ENCODE results near the gene CKS1B.

The CKS1B gene

DNA sequence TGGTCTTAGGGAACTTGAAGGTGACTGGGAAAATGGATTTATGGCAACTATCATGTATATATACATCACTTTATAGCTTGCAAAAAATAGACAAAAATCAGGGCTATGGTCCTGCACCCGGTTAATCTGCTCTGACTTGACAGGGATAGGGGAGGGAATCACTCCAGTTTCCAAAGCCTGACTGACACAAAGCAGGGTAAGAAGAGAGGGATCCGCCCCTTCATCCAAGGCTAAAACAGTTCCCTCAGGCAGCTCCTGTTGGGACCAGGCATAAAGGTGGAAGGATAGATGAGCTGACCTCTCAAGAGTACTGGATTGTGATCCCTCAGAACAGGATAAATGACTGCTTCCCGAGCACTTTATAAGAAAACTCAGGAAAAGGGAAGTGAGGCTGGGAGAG, 19.9 kb upstream of the CKS1B start:
- H3K27ac ChIP-seq (ENCODE audit: low read depth, low read length, poor library complexity, severe bottlenecking): peak overlapping the region; percentile 89
- TF ChIP-seq EZH2 (IDR thresholded peaks at IDR 0.05; ENCODE audit: borderline replicate concordance, low read length): no peak
- TF ChIP-seq, protein P1, sequence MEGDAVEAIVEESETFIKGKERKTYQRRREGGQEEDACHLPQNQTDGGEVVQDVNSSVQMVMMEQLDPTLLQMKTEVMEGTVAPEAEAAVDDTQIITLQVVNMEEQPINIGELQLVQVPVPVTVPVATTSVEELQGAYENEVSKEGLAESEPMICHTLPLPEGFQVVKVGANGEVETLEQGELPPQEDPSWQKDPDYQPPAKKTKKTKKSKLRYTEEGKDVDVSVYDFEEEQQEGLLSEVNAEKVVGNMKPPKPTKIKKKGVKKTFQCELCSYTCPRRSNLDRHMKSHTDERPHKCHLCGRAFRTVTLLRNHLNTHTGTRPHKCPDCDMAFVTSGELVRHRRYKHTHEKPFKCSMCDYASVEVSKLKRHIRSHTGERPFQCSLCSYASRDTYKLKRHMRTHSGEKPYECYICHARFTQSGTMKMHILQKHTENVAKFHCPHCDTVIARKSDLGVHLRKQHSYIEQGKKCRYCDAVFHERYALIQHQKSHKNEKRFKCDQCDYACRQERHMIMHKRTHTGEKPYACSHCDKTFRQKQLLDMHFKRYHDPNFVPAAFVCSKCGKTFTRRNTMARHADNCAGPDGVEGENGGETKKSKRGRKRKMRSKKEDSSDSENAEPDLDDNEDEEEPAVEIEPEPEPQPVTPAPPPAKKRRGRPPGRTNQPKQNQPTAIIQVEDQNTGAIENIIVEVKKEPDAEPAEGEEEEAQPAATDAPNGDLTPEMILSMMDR (IDR thresholded peaks at IDR 0.05; ENCODE audit: low read length): no peak
- H3K4me3 ChIP-seq (ENCODE audit: low read depth, low read length, poor library complexity, severe bottlenecking): peak overlapping the region; percentile 65
- H4K20me1 ChIP-seq (ENCODE audit: insufficient read depth, low read length): no peaks in the 10 kb centered on the region
- H3K9me2 ChIP-seq (ENCODE audit: low read depth, low read length): no peaks in the 10 kb centered on the region
- H2AFZ ChIP-seq (ENCODE audit: low read length): no peak overlapping the region
- peaks cover 21% of the 10 kb centered on the region for H3K36me3 ChIP-seq (ENCODE audit: insufficient read depth, low read length)
- peak overlapping the region; percentile 33; the same call in 1 of the 2 replicates for H3K9ac ChIP-seq (ENCODE audit: low read length)
- H3F3A ChIP-seq (ENCODE audit: insufficient read depth, low read length): no peaks in the 10 kb centered on the region
- H3K4me1 ChIP-seq (ENCODE audit: insufficient read depth, low read length, severe bottlenecking): peaks cover 64% of the 10 kb centered on the region
- no peaks in the 10 kb centered on the region for H3K79me2 ChIP-seq (ENCODE audit: insufficient read depth, low read length)
- peak overlapping the region; percentile 74 for H3K4me2 ChIP-seq (ENCODE audit: low read length)
- no peaks in the 10 kb centered on the region for H3K9me3 ChIP-seq (ENCODE audit: low read length)
- H3K27me3 ChIP-seq (ENCODE audit: insufficient read depth, low read length): no peaks in the 10 kb centered on the region

DNA sequence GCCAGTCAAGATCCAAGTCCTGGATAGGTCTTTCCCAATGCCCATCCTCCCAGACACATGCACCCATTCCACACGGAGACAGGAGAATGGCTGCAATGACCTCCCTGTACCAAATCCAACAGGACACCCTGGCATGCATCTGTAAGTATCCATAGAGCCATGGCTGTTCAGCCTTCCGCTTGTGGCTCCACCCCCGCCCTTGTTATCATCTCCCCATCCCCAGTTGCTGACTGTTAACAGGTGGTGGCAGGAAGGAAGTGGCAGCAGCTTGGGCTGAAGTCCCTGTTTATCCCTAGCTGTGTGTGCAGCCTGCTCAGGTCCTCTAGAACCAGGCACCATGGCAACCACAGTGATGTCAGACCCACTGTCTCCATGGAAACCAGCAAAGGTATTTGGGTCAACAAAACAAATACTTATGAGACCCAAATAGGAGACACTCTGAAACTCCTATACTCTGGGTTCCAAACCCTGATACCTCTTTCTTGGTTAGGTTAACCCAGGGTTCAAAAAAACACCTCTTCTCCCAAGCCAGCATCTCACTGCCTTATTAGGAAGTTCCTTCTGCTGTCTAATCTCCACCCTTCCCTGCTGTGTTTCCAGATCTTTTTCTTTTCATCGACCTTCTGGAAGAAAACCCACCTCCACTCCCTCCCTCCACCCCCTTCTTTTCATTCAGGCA, 19.3 kb upstream of the CKS1B start:
- Histone ChIP-seq H3K36me3 (ENCODE audit: insufficient read depth, low read length) (peaks cover 23% of the 10 kb centered on the region), H3K4me3 (ENCODE audit: low read depth, low read length, poor library complexity, severe bottlenecking) (peak overlapping the region; percentile 65), H3F3A (ENCODE audit: insufficient read depth, low read length) (no peaks in the 10 kb centered on the region), H3K27me3 (ENCODE audit: insufficient read depth, low read length) (no peaks in the 10 kb centered on the region), H3K79me2 (ENCODE audit: insufficient read depth, low read length) (no peaks in the 10 kb centered on the region), H3K4me1 (ENCODE audit: insufficient read depth, low read length, severe bottlenecking) (peaks cover 65% of the 10 kb centered on the region), H2AFZ (ENCODE audit: low read length) (no peak overlapping the region), H3K9me3 (ENCODE audit: low read length) (no peaks in the 10 kb centered on the region), H4K20me1 (ENCODE audit: insufficient read depth, low read length) (no peaks in the 10 kb centered on the region), H3K9ac (ENCODE audit: low read length) (peak overlapping the region; percentile 60), H3K27ac (ENCODE audit: low read depth, low read length, poor library complexity, severe bottlenecking) (peak overlapping the region; percentile 89), H3K9me2 (ENCODE audit: low read depth, low read length) (no peaks in the 10 kb centered on the region), H3K4me2 (ENCODE audit: low read length) (peak overlapping the region; percentile 74)
- TF ChIP-seq EZH2 (IDR thresholded peaks at IDR 0.05; ENCODE audit: borderline replicate concordance, low read length): no peak
- TF ChIP-seq, protein P1 (IDR thresholded peaks at IDR 0.05; ENCODE audit: low read length): no peak

DNA sequence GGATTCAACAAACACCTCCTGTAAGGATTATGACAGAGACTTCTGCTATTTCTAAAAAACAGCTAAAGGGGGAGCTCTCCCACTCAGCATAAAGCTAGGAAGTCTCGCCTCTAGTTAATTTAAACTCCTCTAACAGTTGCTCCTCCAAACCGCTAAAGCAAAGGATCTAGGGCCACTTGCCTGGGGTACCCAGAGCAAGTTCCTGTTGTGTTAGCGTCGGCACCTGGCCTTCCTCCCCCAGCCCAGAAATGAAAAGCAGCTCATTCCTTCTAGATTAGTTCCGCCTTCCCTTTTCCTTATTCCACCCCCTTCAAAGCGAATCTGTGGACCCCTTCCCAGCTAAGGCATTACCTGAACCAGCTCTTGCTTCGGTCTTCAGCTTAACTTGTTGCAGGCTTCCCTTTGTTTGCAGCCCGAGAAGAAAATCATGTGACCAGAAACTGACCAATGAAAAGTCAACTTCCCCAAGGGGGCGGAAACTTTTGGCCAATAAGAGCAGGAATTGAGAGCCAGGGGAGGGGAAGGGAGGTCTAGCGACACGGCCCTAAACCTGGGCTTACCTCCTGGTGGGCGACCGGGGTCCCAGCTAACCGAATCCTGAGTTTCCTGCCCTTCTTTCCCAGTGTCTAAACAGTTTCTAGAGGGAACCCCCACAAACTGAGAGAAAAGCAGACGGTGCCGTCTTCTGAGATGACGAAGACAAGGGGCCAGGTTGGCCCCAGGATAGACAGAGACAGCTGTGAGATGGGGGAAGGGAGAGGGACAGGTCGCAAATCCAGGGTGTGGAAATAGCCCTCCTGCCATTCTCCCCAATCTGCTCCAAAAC, 18.6 kb upstream of the CKS1B start, which contains the start of gene PBXIP1:
Gene PBXIP1 (minus strand): TSS at position 382 of the 826 bp plus-strand sequence. CDS start 2,378 bp downstream, outside the sequence.
- no peaks in the 10 kb centered on the region for H3K27me3 ChIP-seq (ENCODE audit: insufficient read depth, low read length)
- peaks cover 69% of the 10 kb centered on the region for H3K4me1 ChIP-seq (ENCODE audit: insufficient read depth, low read length, severe bottlenecking)
- H3K4me2 ChIP-seq (ENCODE audit: low read length): peak within 1 kb of the TSS; percentile 74
- H3K27ac ChIP-seq (ENCODE audit: low read depth, low read length, poor library complexity, severe bottlenecking): peak within 1 kb of the TSS; percentile 89
- peak within 1 kb of the TSS; percentile 65 for H3K4me3 ChIP-seq (ENCODE audit: low read depth, low read length, poor library complexity, severe bottlenecking)
- H3K9ac ChIP-seq (ENCODE audit: low read length): peak within 1 kb of the TSS; percentile 60
- H4K20me1 ChIP-seq (ENCODE audit: insufficient read depth, low read length): no peaks in the 10 kb centered on the region
- H3F3A ChIP-seq (ENCODE audit: insufficient read depth, low read length): no peaks in the 10 kb centered on the region
- no peak within 1 kb of the TSS for H2AFZ ChIP-seq (ENCODE audit: low read length)
- no peaks in the 10 kb centered on the region for H3K9me2 ChIP-seq (ENCODE audit: low read depth, low read length)
- no peaks in the 10 kb centered on the region for H3K9me3 ChIP-seq (ENCODE audit: low read length)
- peaks cover 3% of the 10 kb centered on the region; the same call in 1 of the 2 replicates for H3K79me2 ChIP-seq (ENCODE audit: insufficient read depth, low read length)
- H3K36me3 ChIP-seq (ENCODE audit: insufficient read depth, low read length): peaks cover 18% of the 10 kb centered on the region
- no peak for TF ChIP-seq EZH2 (IDR thresholded peaks at IDR 0.05; ENCODE audit: borderline replicate concordance, low read length)
- TF ChIP-seq, protein P1 (IDR thresholded peaks at IDR 0.05; ENCODE audit: low read length): peak; percentile 52
